HG03064 (cell line): ENCODE data around the gene EPSTI1.

Experiments
- ATAC-seq: cut with Tn5 transposase; IDR thresholded peaks from one replicate; pipeline ENCODE4 v1.9.1; 2021; ENCODE audit warnings: low read depth; ENCODE audit not compliant: unreplicated experiment

EPSTI1 gene

DNA sequence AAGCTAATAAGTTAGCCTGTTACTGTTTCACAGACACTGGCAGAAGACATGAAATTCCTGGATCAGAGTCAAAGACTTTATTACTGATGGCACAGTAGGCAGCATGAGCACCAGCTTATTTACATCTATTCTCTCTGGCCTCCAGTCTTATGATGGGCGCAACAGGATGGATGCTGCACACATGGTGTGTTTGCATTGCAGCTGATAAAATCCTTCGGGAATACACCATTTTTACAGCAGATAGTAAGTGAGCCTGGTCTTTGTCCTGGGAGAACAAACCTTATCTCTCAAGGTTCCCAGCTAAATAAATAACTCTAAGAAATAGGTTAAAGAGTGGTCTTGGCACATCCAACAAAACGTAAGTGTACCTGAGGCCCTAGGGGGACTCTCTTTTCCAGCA is 16.0 kb downstream of the EPSTI1 start:
- ATAC-seq, result no peak

DNA sequence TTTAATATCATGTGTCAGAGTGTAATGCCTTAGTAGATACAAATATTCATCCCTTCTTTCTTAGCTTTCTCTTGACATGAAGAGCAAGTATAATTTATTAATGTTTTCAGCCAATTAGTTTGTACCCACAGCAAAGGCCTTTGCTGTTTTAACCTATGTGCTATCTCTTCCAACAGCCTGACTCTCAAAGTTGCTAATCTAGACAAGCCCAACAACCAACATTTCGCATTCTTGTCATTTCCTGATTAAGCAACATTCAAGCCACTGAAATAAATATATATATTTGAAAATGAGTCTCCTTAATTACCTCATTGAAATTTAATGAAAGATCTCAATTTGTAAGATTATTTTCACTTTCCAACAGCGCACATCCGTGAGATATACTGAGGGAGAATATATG is 18.5 kb downstream of the EPSTI1 start:
- ATAC-seq, result no peak

DNA sequence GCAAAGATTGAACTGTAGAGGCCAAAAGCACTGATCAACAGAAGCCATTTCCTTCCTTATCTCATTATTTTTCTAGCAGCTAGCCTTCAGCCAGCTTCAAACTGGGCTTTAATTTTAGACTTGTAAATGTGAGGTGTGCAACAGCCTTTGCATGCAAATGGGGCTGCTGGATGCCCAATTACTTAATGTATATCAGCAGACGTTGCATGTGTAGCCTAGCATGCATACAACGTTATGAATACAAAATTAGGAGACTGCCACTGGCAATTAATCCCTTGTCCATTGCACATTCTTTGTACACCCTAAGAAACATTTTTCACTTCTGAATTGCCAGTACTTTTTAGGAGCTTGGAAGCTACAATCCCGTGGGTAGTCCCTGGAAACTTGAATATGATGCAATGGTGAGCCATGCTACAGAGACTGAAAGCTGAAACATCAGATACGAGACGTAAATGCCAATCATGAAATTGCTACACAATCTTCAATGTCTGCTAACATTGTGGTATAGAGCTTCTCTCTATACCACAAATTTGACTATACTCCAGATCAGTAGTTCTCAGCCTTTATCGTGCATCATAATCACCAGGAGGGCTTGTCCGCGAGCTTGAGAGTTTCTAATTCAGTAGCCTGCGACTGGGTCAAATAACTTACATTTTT is 20.2 kb downstream of the EPSTI1 start:
- ATAC-seq, result no peak

DNA sequence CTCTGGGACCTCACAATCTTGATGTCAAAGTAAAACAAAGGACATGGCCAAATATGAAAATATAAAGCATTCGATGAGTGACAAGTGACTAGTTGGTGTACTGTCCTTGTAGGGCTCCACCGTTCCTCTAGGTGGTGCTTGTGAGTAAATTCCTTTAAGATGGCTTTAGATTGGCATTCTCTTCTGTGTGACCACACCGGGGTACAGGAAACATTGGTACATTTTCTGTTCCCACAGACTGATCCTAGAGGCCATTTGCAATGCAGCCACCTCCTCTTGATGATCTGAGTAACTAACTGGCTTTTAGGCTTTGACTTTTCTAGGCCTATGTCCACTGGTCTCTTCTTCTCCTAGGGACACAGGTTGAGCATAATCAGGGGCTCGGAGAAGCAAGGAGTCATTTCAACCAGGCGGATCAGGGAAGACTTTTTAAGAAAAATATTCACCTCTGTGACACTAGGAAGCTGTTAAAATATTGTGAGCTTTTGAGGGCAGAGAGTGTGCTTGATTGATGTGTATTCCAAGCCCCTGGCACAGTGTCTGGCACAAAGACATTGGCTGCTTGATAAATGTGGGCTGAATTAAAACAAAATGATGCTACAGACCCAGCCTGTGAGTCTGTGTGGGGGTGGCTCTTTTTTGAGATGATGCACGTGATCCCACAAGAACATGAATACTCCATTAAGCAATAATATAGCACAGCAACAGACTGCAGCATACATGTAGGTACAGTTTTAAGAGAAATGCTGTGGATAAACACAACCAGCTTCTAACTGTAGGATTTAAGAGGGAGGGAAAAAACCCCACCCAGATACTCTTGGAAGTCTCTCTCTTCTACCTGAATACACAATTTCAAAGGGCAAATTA is 21.0 kb downstream of the EPSTI1 start:
- ATAC-seq, result no peak

DNA sequence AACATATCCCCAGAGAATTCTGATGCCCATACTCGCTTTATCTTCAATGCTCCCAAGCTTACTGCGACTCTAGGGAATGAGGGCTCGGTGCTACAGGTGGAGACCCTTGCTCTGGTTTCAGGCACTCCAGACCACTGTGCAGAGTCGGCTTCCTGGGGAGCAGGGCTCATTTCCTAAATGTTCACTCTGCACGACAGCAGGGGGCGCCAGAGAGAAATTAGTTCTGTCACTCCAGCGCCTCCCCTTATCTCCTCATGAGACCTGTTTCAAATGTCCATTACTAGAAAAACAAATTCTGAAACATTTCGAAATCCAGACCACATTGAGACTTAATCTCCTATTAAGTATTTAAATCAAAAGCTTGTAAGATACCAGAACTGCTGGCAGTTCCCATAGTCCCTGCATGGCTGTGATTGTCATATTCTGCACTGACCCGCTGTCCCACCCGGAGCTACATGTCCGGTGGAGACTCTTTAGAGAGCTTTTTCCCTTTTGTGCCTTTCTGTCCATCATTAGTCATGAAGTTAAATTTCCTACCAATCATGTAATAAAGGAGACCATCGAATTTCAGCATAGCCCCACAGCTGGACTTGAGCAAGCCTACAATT is 22.4 kb downstream of the EPSTI1 start:
- no peak for ATAC-seq

DNA sequence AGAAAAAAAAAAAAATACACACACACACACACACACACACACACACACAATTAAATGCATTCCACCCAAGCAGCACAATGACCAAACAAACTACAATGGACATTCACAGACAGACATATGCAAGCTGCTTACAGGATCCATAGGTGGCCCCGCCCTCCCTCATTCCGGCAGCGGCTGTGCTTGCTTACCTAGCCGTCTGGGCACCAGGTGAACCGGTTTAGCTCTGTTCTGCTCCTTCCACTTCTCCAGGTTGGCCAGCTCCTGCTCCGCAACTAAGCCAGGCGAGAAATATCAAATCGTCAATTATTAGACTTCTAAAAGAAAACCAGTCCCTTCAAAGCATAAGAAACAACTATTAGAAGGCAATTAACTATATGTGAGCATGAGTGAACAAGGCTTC is 23.1 kb downstream of the EPSTI1 start:
- ATAC-seq, result no peak

DNA sequence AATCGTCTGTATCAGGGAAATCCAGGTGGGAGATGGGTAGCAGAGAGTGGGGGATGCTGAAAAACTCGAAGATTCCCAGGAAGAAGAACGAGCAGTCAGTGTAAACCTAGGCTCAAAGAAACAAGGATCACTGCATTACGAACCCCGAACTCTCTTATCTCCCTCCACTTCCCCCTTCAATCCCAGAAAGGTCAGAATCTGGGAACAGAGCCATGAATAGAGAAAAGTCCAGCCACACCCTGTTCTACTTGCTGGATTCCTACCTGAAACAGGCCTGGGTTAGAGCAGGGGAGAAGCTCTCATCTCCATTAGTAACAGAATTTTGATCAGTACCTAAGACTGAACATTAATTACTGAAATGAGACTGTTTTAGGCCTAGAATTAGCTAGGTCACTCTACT is 24.4 kb downstream of the EPSTI1 start:
- ATAC-seq, result no peak

DNA sequence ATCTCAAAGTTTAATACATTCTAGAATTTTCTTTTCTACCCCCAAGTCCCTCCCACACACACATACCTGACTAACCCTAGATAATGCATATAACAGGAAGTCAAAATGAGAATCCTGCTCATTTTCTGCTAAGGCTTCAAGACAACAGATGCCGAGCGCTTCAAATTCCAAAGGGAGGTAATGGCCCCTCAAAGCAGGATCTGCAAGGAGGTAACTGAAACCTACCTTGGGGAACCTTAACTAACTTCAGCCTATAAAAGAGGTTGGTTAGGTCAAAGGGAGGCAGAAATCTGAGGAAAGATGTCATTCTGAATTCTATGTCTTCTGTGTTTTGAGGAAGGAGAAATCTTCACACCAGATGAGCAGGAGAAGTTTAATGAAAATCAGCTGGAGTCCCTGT is 26.8 kb downstream of the EPSTI1 start:
- ATAC-seq, result no peak

DNA sequence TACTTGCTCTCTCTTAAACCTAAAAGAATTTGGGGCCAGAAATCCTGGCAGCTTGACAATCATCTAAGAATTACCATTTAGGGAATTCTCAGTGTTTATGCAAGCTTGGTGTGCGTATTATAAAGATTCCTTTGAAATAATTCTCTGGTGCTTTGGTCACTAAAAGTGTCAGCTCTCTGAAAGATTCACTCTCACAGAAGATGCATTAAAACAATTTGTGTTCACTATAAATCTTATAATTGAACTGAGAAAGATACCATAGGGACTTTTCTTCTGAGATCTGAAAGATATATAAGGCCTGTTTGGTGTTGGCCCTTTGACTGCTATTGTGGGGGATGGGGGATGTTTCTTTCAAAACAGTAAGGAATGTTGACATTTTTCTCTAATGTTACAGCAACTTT is 27.3 kb downstream of the EPSTI1 start:
- no peak for ATAC-seq

DNA sequence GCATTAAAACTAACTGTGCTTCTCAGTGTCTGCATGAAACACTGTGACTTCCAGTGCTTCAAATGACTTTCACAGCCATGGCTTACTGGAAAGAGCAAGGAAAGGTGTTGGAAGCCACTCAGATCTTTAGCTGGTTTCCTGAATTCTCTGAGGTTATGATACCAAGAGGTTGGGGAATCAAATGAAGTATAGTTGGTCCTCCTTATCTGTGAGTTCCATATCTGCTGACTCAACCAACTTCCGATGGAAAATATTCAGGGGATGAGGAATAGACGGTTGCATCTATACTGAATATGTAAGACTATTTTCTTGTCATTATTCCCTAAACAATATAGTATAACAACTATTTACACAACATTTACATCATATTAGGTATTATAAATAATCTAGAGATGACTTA is 32.4 kb downstream of the EPSTI1 start:
- ATAC-seq, result no peak

DNA sequence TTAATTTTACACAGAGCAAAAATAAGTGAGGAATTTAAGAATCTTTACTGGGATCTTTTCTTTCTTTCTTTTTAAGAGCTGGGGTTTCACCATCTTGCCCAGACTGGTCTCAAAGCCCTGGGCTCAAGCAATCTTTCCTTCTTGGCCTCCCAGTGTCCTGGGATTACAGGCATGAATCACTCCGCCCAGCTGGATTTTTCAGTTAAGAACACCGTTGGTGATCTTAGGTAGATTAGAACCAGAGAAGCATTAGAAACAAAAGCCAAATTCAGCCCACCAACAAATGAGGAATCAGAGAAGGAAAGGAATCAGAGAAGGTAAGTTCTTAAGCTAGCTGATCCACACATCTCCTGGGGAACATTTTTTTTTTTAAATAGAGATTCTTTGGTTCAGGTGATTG is 34.2 kb downstream of the EPSTI1 start:
- no peak for ATAC-seq

DNA sequence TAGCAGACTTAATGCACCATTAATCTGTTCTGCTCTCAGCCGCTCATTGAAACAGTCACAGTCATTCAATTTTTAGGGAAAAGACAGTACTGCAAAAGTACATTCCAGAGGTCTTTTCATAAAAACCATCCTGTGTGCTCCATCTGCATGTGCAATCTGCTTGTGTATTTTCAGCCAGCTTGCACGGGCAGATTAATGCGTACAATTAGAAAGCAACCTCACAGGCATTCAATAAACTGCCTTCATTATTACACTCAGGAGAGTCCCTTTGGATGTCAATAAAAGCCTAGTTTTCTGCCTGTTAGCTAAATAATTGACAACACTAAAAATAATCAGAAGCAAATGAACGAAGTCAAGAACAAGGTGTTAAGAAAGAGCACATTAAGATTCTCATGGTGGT is 41.9 kb downstream of the EPSTI1 start:
- no peak for ATAC-seq

DNA sequence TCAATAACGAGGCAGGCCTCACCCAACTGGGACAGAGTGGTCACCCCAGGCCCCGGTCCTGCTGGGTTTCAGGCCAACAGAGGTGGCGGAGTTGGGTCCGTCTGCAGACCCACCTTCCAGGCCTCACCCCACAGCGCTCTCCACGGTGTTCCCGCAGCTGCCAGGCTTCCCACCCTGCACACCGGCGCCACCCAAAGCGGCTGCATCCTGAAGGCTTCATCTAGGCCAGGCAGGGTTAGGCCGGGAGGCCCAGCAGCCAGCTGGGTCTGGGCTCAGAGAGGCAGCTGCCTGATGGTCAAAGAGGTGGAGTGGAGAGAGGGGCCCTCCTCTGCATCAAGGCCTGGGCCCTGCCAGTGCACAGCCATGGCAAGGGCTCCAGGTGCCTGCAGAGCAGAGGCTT is 44.1 kb downstream of the EPSTI1 start:
- no peak for ATAC-seq

DNA sequence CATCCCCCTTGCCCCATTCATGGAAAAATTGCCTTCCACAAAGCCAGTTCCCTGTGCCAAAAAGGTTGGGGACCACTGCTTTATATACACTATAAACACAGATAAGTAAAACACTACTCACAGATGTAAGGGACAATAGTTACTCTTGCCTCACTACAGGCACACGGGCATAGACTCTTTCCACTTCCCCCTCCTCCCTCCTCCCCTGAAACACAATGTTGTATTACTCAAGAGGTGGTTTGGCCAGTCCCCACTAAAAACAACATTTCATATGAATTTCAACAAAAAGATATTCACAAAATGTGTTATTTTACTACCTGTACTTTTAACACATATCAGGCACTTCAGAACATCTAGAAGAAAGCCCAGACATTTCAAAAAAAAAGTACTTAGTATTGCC is 45.1 kb downstream of the EPSTI1 start:
- ATAC-seq, result no peak

DNA sequence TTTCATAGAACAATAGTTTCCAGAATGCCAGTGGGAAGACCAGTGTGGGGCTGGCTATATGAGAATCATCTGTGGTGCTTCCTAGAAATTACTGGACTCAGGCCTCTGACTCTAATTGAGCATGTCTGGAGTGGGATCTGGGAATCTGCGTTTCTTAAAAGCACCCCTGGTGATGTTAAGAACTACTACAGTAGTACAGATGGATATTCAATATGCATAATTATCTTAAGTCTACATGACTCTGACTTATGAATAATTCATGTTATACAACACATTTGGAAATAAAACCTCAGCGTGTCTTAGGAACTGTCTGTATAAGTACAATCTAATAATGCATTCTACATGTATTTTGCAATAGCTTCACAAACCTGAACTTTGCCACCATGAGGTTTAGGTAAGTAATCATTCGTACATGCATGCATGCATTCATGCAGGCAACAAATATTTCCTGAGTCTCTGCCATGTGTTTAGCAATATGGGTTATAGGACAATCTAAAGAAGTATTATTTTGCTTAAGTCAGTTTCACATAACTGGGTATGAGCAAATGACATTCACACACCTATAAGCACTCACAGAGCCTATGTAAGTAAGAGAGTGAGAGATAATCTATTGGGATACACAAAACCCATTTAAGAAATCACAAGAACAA is 62.0 kb downstream of the EPSTI1 start:
- no peak for ATAC-seq

DNA sequence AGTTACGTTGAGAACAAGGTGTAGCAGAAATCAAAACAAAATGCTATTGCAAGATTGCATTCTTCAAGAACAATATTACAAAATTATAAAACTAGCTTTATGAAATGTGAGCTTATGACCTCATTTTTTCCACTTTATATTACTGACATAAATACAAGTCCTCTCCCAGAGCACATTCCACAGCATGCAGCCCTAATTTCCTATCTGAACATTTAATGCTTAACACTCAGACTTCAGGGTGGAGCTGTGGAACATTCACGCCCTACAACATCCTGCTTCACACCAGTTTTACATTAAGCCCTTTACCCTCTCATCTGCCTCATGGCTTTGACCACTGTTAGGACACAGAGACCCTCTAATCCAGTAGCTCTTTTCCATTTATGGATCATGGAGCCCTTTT is 65.5 kb downstream of the EPSTI1 start:
- ATAC-seq, result no peak

DNA sequence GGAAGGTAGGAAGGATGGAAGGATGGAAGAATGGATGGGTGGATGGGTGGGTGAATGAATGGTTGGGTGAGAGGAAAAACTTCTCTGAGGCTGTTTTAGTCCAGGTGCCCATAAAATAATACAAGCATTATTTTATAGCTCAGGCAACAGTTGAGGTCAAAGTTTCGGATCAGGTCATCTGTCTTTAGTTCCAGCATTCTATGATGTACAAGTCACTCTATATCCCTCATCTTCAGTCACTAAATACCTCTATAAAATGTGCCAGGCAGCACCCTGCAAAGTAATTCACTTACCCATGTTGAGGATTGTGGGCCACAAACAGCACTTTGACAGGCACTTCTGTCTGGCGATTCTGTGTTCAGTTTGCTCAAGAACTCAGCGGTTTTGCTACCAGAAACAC is 66.0 kb downstream of the EPSTI1 start:
- no peak for ATAC-seq

DNA sequence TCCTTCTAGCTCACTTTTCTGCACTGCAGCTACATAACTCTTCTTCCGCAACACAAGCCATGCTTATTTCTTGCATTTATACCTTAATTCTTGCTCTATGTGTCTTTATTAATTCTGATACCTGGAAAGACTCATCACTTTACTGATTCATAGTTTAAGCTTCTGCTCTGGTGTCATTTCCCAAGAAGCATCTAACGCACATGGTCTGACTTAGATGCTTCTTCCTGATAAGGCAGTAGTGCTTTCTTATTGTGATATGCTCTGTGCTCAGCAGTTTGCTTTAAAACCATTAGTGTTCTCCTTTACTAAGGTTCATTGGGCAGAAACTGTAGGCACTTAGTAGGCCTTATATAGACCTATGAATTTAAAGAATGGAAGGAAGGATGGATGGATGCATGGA is 66.4 kb downstream of the EPSTI1 start:
- ATAC-seq, result no peak

DNA sequence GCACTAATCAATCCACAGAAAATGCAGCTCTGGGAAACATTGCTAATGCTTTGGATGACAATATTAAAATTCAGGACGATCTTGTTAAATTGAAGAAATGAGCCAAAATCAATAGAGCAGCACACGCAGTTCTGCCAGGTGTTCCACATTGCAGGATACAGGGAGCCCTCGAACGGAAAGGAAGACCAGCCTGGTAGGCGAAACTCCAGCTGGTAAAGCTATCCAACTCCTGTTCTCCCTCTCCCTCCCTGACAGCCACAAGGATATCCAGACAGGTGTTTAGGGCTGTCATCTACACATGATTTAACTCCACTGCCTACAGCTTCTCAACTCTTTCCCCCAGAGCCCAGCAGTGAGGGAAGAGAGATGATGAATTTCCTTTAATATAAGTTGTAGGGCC is 67.7 kb downstream of the EPSTI1 start:
- ATAC-seq, result no peak

DNA sequence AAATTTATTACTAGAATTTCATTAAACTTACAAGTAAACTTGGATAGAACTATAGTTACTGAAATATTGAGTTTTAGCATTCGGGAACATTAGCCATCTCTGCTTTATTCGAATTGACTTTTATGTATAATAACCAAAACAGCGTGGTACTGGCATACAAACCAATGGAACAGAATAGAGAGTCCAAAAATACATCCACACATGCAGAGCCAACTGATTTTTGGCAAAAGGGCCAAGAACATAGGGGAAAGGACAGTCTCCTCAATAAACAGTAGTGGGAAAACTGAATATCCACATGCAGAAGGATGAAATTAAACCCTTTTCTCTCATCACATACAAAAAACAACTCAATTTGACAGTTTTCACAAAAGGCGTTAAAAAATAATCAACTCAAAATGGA is 84.3 kb downstream of the EPSTI1 start:
- ATAC-seq, result no peak

DNA sequence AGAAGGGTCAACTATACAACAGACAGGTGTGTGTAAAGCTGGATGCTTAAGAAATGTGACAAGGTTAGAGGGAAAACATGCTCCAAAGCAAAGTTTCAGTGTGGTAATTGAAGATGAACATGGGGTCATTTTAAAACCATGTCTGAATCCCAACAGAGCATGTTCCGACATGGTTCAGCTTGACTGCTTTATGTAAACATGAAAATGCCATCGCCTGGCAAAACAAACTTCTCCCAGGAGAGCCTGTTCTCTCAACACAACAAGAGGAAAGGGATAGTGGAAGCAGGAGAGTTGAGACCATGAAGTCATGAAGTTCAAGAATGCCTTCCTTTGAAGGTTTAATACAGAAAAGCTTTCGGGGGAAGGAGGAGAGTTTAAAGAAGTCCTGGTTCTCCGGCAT is 85.8 kb downstream of the EPSTI1 start:
- ATAC-seq, result no peak
